GM23338 (cell line): ENCODE results near the gene MESP2. TPM values are rescaled to one million over a fixed set of nuclear protein-coding genes. Genes with fewer than 3 reads are reported as not detected.

Experiments used
- polyA plus RNA-seq: library from polyadenylated mRNA; unstranded; fragments of >200 nt; fragmentation: Nextera tagmentation; extraction: Ambion mirVana; gene quantifications from 2 replicates; pipeline ENCODE4 v1.2.1, GENCODE V29; 2016
- total RNA-seq: library from RNA; depleted of rRNA; stranded (reverse); fragments of >200 nt; shearing (Covaris generic); gene quantifications from 2 replicates; pipeline ENCODE4 v1.2.3, GENCODE V29; 2014; rRNA removed

MESP2 gene
- total and polyA plus RNA-seq, 2 experiments from 2014 or later = 0.24 to 1.3 TPM

Other genes starting within 250 kb of the MESP2 start
- 37.1 and 42.3 TPM in 2 replicates for gene TICRR, start 200.9 kb upstream of the MESP2 start, total RNA-seq
- gene TICRR, start 200.9 kb upstream of the MESP2 start, polyA plus RNA-seq = 10.9 and 11.2 TPM in 2 replicates
- gene KIF7, start 120.9 kb upstream of the MESP2 start, total RNA-seq = 13.4 and 20.1 TPM in 2 replicates
- 4.3 and 4.6 TPM in 2 replicates for gene KIF7, start 120.9 kb upstream of the MESP2 start, polyA plus RNA-seq
- gene PLIN1, start 97.0 kb upstream of the MESP2 start, total RNA-seq = 0.50 and 0.90 TPM in 2 replicates
- 0.21 and 0.45 TPM in 2 replicates for gene PLIN1, start 97.0 kb upstream of the MESP2 start, polyA plus RNA-seq
- gene PEX11A, start 85.6 kb upstream of the MESP2 start, total RNA-seq = 4.5 and 4.8 TPM in 2 replicates
- gene PEX11A, start 85.6 kb upstream of the MESP2 start, polyA plus RNA-seq = 2.1 and 3.9 TPM in 2 replicates
- gene WDR93, start 85.5 kb upstream of the MESP2 start, total RNA-seq = 0.14 TPM in 1 of 2 replicates, not detected in the other
- gene WDR93, start 85.5 kb upstream of the MESP2 start, polyA plus RNA-seq = not detected in 2 replicates
- 0.21 TPM in 1 of 2 replicates, not detected in the other for gene MESP1, start 25.1 kb upstream of the MESP2 start, total RNA-seq
- 0.91 TPM in 1 of 2 replicates, not detected in the other for gene MESP1, start 25.1 kb upstream of the MESP2 start, polyA plus RNA-seq
- 0.58 and 0.80 TPM in 2 replicates for gene ANPEP, start 38.5 kb downstream of the MESP2 start, total RNA-seq
- gene ANPEP, start 38.5 kb downstream of the MESP2 start, polyA plus RNA-seq = 0.87 and 1.8 TPM in 2 replicates
- 90.8 and 93.3 TPM in 2 replicates for gene AP3S2, start 117.7 kb downstream of the MESP2 start, total RNA-seq
- gene AP3S2, start 117.7 kb downstream of the MESP2 start, polyA plus RNA-seq = 8.5 and 9.4 TPM in 2 replicates
- gene ARPIN, start 136.6 kb downstream of the MESP2 start, total RNA-seq = 1.4 and 2.8 TPM in 2 replicates
- 0.68 and 0.79 TPM in 2 replicates for gene ARPIN, start 136.6 kb downstream of the MESP2 start, polyA plus RNA-seq
- gene ZNF710, start 225.0 kb downstream of the MESP2 start, total RNA-seq = 16.7 and 18.2 TPM in 2 replicates
- gene ZNF710, start 225.0 kb downstream of the MESP2 start, polyA plus RNA-seq = 15.9 and 16.0 TPM in 2 replicates